ENCODE measurements around the gene PKDCC. TPM values are rescaled to one million over a fixed set of nuclear protein-coding genes. Genes with fewer than 3 reads are reported as not detected.

The PKDCC gene
- total and polyA plus RNA-seq, 2 donors (not counting 1 experiment from before 2014, with no cell fraction given) = 0.20 to 0.82 TPM

- Mint-ChIP-seq H3K27me3 (no peaks in the 10 kb centered on the region), H3K4me1 (peaks cover 76% of the 10 kb centered on the region), H3K9me3 (ENCODE audit: insufficient read depth) (no peaks in the 10 kb centered on the region), H3K27ac (no peak overlapping the region), H3K4me3 (peak overlapping the region; percentile 46)
- peaks cover 0 to 12% (median 6%) of the 10 kb centered on the region in 3 donors for H3K9me3 ChIP-seq (ENCODE audit: control extremely low read depth in 1 of 3, control insufficient read depth in 2 of 3, insufficient read depth in 1 of 3, low read length in 2 of 3)
- peak overlapping the region in 1 of 5 experiments; percentile 12 for H3K4me3 ChIP-seq (ENCODE audit: control extremely low read depth in 1 of 5, extremely low read depth in 1 of 5, insufficient read depth in 1 of 5, low read depth in 2 of 5, low read length in 4 of 5)
- ChIA-PET CTCF (interaction anchor here (0.6 to 6.2 kb wide), 13 partner anchors 14 to 139 kb away, joined by 3 to 81 read pairs (median 4); no protein-coding TSS in a partner anchor), POLR2A (interaction anchor here (0.5 to 1.7 kb wide), 7 partner anchors 29 to 97 kb away, joined by 3 to 6 read pairs (median 3); no protein-coding TSS in a partner anchor)
- H3K9ac ChIP-seq (ENCODE audit: low read length) = peak overlapping the region; percentile 11
- H2AFZ ChIP-seq (ENCODE audit: insufficient read depth, low read depth, low read length, poor library complexity, severe bottlenecking) = no peak overlapping the region
- peak overlapping the region; percentile 75 to 98 for H3K27ac ChIP-seq (ENCODE audit: low read length in 2 of 2)
- intact Hi-C loops (cut with micrococcal nuclease) = loop anchor here (2.0 to 10.0 kb wide), 5 partner anchors 71 to 1055 kb away; partner anchors contain the start of gene MTA3
- DNase-seq = peak; percentile 71
- H3K79me2 ChIP-seq (ENCODE audit: control insufficient read depth, insufficient read depth, low read length) = peaks cover 9% of the 10 kb centered on the region
- TF ChIP-seq EZH2 (IDR thresholded peaks at IDR 0.05; ENCODE audit: borderline replicate concordance, insufficient read depth, low read depth, low read length, poor library complexity, severe bottlenecking) = no peak
- TF ChIP-seq, protein P1, sequence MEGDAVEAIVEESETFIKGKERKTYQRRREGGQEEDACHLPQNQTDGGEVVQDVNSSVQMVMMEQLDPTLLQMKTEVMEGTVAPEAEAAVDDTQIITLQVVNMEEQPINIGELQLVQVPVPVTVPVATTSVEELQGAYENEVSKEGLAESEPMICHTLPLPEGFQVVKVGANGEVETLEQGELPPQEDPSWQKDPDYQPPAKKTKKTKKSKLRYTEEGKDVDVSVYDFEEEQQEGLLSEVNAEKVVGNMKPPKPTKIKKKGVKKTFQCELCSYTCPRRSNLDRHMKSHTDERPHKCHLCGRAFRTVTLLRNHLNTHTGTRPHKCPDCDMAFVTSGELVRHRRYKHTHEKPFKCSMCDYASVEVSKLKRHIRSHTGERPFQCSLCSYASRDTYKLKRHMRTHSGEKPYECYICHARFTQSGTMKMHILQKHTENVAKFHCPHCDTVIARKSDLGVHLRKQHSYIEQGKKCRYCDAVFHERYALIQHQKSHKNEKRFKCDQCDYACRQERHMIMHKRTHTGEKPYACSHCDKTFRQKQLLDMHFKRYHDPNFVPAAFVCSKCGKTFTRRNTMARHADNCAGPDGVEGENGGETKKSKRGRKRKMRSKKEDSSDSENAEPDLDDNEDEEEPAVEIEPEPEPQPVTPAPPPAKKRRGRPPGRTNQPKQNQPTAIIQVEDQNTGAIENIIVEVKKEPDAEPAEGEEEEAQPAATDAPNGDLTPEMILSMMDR (IDR thresholded peaks at IDR 0.05) = peak; percentile 11
- no peaks in the 10 kb centered on the region for H4K20me1 ChIP-seq (ENCODE audit: control insufficient read depth, insufficient read depth, low read length, poor library complexity, severe bottlenecking)
- H3K4me1 ChIP-seq (ENCODE audit: control insufficient read depth in 2 of 2, insufficient read depth in 2 of 2, low read length in 2 of 2) = peaks cover 78 to 87% of the 10 kb centered on the region in 2 donors
- peak overlapping the region; percentile 94 for H3K4me2 ChIP-seq (replicated peaks; ENCODE audit: low read depth, low read length, poor library complexity, severe bottlenecking)
- peak; percentile 11 for ATAC-seq (ENCODE audit: low read depth)
- 56% methylated on average over 3 of the region's 6 CpGs for WGBS (ENCODE audit: insufficient coverage)
- H3K27me3 ChIP-seq (replicated peaks in 1 of 4; ENCODE audit: control extremely low read depth in 1 of 4, control insufficient read depth in 3 of 4, insufficient read depth in 4 of 4, low read length in 3 of 4) = no peaks in the 10 kb centered on the region
- H3K36me3 ChIP-seq (replicated peaks in 1 of 2; ENCODE audit: control extremely low read depth in 1 of 2, control insufficient read depth in 1 of 2, extremely low read depth in 1 of 2, insufficient read depth in 2 of 2, low read length in 1 of 2) = no peaks in the 10 kb centered on the region
Observed at GRCh38 chr2:42099438-42100173, 51.8 kb downstream of the PKDCC start.
